Ramos (cell line): ENCODE data around the gene FGF3.

Experiments
- in situ Hi-C: fragments of 300-500 bp; cut with MboI; formaldehyde crosslinking; loops from one replicate; pipeline ENCODE4 v1.14.3; 2022; ENCODE audit warnings: low sequenced_read_pairs; ENCODE audit not compliant: unreplicated experiment

The FGF3 gene

GRCh38 chr11:69818603-69819441, at the start of gene FGF3:
TSS of gene FGF3 (minus strand) at chr11:69819416. CDS start at chr11:69818933, 483 bp downstream.
- in situ Hi-C loops = no loop called here

GRCh38 chr11:69868871-69869270, 49.7 kb upstream of the FGF3 start:
- in situ Hi-C loops = no loop called here

DNA sequence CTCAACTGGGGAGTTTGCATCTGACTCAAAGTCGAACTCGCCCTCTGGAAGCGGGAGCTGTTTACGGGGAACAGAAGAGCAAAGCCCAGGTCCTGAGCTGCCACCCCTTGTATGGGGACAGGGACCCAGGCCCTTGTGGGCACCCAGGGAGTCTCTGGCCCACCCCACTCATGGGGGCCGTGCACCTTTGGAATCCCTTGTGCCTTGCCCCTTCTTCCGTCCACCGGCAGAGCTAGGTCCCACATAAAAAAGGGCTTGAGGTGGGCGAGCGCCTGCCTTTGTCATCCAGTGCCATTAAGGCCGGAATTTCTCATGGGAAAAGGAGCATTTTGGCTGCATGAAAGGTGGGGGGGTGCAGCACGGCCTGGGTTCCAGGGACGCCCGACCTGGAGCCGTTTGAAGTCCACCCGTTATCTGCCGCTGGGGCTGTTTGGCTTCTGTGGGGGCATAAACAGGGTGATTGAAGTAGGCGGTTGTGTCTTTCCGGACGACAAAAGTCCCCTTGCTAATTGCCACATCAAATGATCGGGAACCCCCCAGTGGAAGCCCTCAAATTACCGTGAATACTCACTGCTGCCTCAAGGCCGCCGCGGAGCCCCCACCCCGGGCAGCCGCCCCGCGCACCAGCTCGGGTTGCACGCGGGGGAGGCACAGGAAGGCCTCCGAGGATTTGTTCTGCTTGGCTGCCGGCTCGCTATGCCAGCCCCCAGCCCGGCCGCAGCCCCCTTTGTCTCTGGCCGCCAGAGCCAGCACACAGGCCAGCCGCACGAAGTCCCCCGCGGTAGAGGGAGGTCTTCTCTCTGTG, 49.0 kb upstream of the FGF3 start:
- in situ Hi-C loops = no loop called here

DNA sequence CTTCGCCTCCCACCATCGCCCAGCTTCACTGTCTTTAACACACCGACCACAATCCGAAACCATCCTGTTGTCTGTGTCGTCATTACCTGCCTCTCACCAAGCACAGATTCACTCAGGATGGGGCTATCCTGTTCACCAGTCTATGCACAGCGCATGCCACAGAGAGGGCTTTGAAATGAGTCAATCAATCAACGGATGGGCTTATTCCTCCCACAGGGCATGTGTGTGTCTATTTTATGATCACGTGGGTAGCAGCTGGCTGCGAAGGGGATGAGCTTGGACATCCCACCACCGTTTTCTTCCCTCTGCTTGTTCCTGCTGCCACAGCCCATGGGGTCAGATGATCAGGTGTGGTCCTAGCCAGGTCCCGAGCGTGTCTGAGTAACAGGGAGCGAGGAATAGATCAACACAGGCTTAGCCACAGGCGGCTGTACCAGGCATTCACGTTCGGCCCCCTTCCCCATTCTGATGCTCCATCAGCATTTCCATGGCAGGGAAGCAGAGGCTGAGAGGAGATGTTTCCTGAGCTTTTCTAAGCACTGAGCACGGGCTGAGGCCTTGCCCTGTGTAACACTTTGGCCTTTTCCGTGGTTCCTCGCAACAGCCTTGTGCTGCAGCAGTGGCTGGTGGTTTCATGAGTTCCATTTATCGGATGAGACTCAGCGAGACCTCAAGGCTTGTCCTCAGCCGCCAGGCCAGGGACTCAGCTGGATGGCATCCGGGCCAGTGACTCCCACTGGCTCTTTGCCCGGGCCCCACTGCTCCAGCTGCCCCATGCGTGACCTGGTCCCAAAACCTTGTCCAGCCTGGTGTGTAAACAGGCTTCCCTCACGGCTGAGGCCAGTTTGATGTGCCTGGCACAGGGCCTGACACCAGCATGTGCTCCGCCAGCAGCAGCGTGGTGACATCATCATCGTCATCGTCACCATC, 48.1 kb upstream of the FGF3 start:
- in situ Hi-C loops = no loop called here

GRCh38 chr11:69866648-69867047, 47.4 kb upstream of the FGF3 start:
- in situ Hi-C loops = no loop called here

GRCh38 chr11:69865707-69866106, 46.5 kb upstream of the FGF3 start:
- in situ Hi-C loops = no loop called here

DNA sequence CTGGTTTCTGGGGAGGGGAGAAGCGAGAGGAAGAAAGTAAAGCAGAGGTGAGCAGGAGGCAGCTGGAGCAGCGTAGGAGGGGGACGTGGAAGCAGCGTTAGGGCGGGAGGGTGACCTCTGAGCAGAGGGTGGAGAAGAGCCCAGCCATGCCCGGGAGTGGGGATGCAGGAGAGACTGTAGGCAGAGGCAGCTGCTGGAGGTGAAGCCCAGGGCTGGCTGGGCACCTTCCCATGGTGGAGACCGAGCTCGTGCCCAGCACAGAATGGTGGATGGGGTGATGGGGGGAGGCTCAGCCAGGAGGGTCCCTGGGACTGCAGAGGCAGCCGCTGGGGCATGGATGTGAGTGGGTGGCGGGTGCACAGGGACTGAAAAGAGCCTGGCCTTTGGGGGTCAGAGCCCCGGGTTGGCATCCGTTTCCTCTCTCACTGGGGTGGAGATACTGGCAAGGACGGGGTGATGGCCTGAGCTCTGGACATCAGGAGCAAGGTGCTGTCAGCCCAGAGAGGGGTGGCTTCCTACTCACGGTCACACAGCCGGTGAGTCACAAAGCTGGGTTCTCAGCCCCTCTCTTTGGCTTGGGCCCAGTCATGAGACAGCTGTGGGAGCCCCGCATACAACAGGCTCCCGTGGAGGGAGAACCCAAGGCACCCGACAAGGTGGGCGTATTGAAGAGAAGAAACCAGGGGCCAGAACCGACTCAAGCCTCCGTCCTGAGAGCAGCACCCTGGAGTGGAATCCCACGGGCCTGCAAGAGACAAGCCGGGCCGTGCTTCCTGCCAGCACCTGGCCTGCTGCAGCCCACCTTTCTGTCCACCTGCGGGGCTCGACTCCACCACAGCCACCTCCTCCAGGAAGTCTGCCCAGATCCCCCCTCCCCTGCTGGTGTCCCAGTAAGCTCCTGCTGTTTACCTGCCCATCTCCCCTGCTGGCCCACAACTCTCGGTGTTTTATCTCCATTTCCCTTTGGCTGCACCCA, 45.8 kb upstream of the FGF3 start:
- in situ Hi-C loops = no loop called here

GRCh38 chr11:69863544-69864200, 44.5 kb upstream of the FGF3 start:
- in situ Hi-C loops = no loop called here

- in situ Hi-C loops = no loop called here
Measured at GRCh38 chr11:69862797-69863543, 43.8 kb upstream of the FGF3 start.

DNA sequence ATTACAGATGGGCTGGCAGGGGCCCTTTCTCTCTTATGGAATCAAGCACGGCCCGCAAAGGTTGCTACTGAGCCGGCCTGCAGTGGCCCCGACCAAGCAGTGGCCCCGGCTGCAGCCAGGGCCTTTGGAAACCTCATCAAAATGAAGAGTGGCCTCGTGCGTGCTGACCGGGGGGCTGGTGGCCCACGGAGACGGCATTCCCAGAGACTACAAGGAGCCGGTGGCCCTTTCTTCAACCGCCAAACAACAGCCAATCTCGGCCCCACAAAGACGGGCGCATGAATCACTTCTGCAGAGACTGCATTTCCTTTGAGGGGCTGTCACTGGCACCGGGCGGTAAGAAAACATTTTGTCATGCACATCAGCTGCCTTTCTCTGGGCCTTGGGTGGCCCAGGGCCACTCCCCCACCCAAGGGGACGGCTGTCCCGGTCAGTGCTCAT, 43.1 kb upstream of the FGF3 start:
- in situ Hi-C loops = no loop called here

DNA sequence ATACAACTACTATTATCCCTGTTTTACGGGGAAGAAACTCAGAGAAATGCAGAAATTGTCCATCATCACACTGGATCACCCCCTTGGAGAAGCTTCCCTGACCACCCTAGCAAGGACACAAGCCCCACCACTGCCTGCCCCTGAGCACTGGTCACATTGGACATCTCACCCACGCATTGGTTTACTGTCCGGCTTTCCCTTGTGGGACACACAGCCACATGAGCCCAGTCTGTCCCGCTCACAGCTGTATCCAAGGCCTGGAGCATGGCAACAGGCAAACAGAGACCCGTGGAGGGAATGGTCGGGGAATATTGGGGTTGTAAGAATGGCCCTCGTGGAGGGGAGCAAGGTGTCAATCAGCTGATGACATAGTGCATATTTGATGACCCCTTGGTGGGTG, 42.7 kb upstream of the FGF3 start:
- in situ Hi-C loops = no loop called here

- in situ Hi-C loops = no loop called here
Measured at GRCh38 chr11:69860796-69861445, 41.7 kb upstream of the FGF3 start.

- in situ Hi-C loops = no loop called here
Measured at GRCh38 chr11:69860244-69860643, 41.0 kb upstream of the FGF3 start.

DNA sequence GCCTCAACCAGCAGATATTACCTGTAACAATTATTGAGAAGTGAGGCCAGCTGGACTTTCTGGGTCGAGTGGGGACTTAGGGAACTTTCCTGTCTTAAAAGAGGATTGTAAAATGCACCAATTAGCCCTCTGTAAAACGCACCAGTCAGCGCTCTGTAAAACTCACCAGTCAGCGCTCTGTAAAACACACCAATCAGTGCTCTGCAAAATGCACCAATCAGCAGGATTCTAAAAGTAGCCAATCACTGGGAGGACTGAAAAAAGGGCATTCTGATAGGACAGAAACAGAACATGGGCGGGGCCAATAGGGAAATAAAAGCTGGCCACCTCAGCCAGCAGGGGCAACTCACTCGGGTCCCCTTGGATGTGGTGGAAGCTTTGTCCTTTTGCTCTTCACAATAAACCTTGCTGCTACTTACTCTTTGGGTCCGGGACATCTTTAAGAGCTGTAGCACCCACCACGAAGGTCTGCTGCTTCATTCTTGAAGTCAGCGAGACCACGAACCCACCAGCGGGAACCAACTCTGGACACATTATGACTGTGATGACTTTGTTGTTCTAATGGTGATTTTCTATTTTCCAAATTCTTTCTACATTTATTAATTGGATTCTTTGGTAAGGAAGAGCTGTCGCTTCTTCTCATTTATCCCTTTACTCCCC, 40.2 kb upstream of the FGF3 start:
- in situ Hi-C loops = no loop called here

GRCh38 chr11:69855421-69855820, 36.2 kb upstream of the FGF3 start:
- in situ Hi-C loops = no loop called here

- in situ Hi-C loops = no loop called here
Measured at GRCh38 chr11:69854713-69855112, 35.5 kb upstream of the FGF3 start.

GRCh38 chr11:69852056-69852455, 32.8 kb upstream of the FGF3 start:
- in situ Hi-C loops = no loop called here
